ENCODE data around the gene LSM12.

The LSM12 gene

GRCh38 chr17:44108440-44109311 lies 42.2 kb upstream of the LSM12 start:
- H3K4me2 ChIP-seq (ENCODE audit: low read length) = no peak overlapping the region
- peaks cover 4% of the 10 kb centered on the region; the same call in 1 of the 2 replicates for H3K79me2 ChIP-seq (ENCODE audit: control insufficient read depth, low read length)
- H3K9me3 ChIP-seq (ENCODE audit: control insufficient read depth, insufficient read depth, low read length) = no peaks in the 10 kb centered on the region
- no peaks in the 10 kb centered on the region for H3K9me2 ChIP-seq (replicated peaks; ENCODE audit: control insufficient read depth, low read length)
- TF ChIP-seq CTCF (IDR thresholded peaks at IDR 0.05; ENCODE audit: low read depth, low read length, poor library complexity, severe bottlenecking) (no peak), EZH2phosphoT487 (IDR thresholded peaks at IDR 0.05; ENCODE audit: borderline replicate concordance, low read length) (no peak)
- no peaks in the 10 kb centered on the region; the same call in 1 of the 2 replicates for H3K36me3 ChIP-seq (ENCODE audit: control insufficient read depth, low read length)
- H3K4me3 ChIP-seq (ENCODE audit: low read length) = no peak overlapping the region
- H3K27ac ChIP-seq (ENCODE audit: low read depth, low read length) = no peak overlapping the region
- H4K20me1 ChIP-seq (ENCODE audit: control insufficient read depth, insufficient read depth, low read depth, low read length) = no peaks in the 10 kb centered on the region
- no peaks in the 10 kb centered on the region for H3K27me3 ChIP-seq (ENCODE audit: control insufficient read depth, low read length)
- peaks cover 43% of the 10 kb centered on the region for H3K4me1 ChIP-seq (ENCODE audit: control insufficient read depth, low read length)
- H3F3A ChIP-seq (ENCODE audit: control insufficient read depth, insufficient read depth) = no peaks in the 10 kb centered on the region

- H3F3A ChIP-seq (ENCODE audit: control insufficient read depth, insufficient read depth) = no peaks in the 10 kb centered on the region
- peaks cover 27% of the 10 kb centered on the region for H3K4me1 ChIP-seq (ENCODE audit: control insufficient read depth, low read length)
- no peaks in the 10 kb centered on the region for H3K27me3 ChIP-seq (ENCODE audit: control insufficient read depth, low read length)
- no peak overlapping the region for H3K27ac ChIP-seq (ENCODE audit: low read depth, low read length)
- no peak overlapping the region for H3K4me3 ChIP-seq (ENCODE audit: low read length)
- H4K20me1 ChIP-seq (ENCODE audit: control insufficient read depth, insufficient read depth, low read depth, low read length) = no peaks in the 10 kb centered on the region
- no peaks in the 10 kb centered on the region for H3K9me3 ChIP-seq (ENCODE audit: control insufficient read depth, insufficient read depth, low read length)
- H3K9me2 ChIP-seq (replicated peaks; ENCODE audit: control insufficient read depth, low read length) = no peaks in the 10 kb centered on the region
- peaks cover 2% of the 10 kb centered on the region; the same call in 1 of the 2 replicates for H3K79me2 ChIP-seq (ENCODE audit: control insufficient read depth, low read length)
- H3K4me2 ChIP-seq (ENCODE audit: low read length) = no peak overlapping the region
- TF ChIP-seq CTCF (IDR thresholded peaks at IDR 0.05; ENCODE audit: low read depth, low read length, poor library complexity, severe bottlenecking) = no peak
- no peak for TF ChIP-seq EZH2phosphoT487 (IDR thresholded peaks at IDR 0.05; ENCODE audit: borderline replicate concordance, low read length)
- H3K36me3 ChIP-seq (ENCODE audit: control insufficient read depth, low read length) = no peaks in the 10 kb centered on the region; the same call in 1 of the 2 replicates
Measured at GRCh38 chr17:44106801-44107200, 40.3 kb upstream of the LSM12 start.

- H3K27me3 ChIP-seq (ENCODE audit: control insufficient read depth, low read length) = no peaks in the 10 kb centered on the region
- H3K27ac ChIP-seq (ENCODE audit: low read depth, low read length) = no peak overlapping the region
- no peaks in the 10 kb centered on the region for H3K9me3 ChIP-seq (ENCODE audit: control insufficient read depth, insufficient read depth, low read length)
- H3K9me2 ChIP-seq (replicated peaks; ENCODE audit: control insufficient read depth, low read length) = no peaks in the 10 kb centered on the region
- no peaks in the 10 kb centered on the region; the same call in 1 of the 2 replicates for H3K36me3 ChIP-seq (ENCODE audit: control insufficient read depth, low read length)
- H3F3A ChIP-seq (ENCODE audit: control insufficient read depth, insufficient read depth) = no peaks in the 10 kb centered on the region
- no peak overlapping the region for H3K4me2 ChIP-seq (ENCODE audit: low read length)
- TF ChIP-seq EZH2phosphoT487 (IDR thresholded peaks at IDR 0.05; ENCODE audit: borderline replicate concordance, low read length) (no peak), CTCF (IDR thresholded peaks at IDR 0.05; ENCODE audit: low read depth, low read length, poor library complexity, severe bottlenecking) (no peak)
- H4K20me1 ChIP-seq (ENCODE audit: control insufficient read depth, insufficient read depth, low read depth, low read length) = no peaks in the 10 kb centered on the region
- H3K4me1 ChIP-seq (ENCODE audit: control insufficient read depth, low read length) = peaks cover 18% of the 10 kb centered on the region
- H3K4me3 ChIP-seq (ENCODE audit: low read length) = no peak overlapping the region
- H3K79me2 ChIP-seq (ENCODE audit: control insufficient read depth, low read length) = no peaks in the 10 kb centered on the region
Measured at GRCh38 chr17:44105941-44106340, 39.5 kb upstream of the LSM12 start.
